Umbilical cord (tissue), 2 donors: ENCODE measurements around the gene NCOA6. TPM values are rescaled to one million over a fixed set of nuclear protein-coding genes. Genes with fewer than 3 reads are reported as not detected.

Source experiments
- DNase-seq: peaks from one replicate; pipeline ENCODE4 v3.0.0-alpha.2; 2015; ENCODE audit warnings: low spot score
- total RNA-seq: library from RNA; depleted of rRNA; stranded (reverse); fragments of >200 nt; gene quantifications from one replicate; pipeline ENCODE4 v1.2.3, GENCODE V29; 2014; ENCODE audit warnings: low replicate concordance; ENCODE audit not compliant: insufficient read depth

The NCOA6 gene
- total RNA-seq, 1 donor from 2014 or later = 10.8 TPM

GRCh38 chr20:34705397-34706301, 119.8 kb downstream of the NCOA6 start:
- DNase-seq = peak; percentile 7

- DNase-seq = no peak
Measured at GRCh38 chr20:34705008-34705396, 120.4 kb downstream of the NCOA6 start.

GRCh38 chr20:34704177-34705007, 121.1 kb downstream of the NCOA6 start, which contains the start of gene TP53INP2:
TSS of gene TP53INP2 (plus strand) at chr20:34704344. CDS start at chr20:34708740, 4,396 bp downstream.
- peak; percentile 84 for DNase-seq

GRCh38 chr20:34703424-34704176, 121.9 kb downstream of the NCOA6 start:
- peak; percentile 34 for DNase-seq

GRCh38 chr20:34703061-34703423, 122.4 kb downstream of the NCOA6 start:
- DNase-seq = no peak

- DNase-seq = no peak
Measured at GRCh38 chr20:34701405-34702085, 123.9 kb downstream of the NCOA6 start.

- no peak for DNase-seq
Measured at GRCh38 chr20:34693414-34693813, 132.0 kb downstream of the NCOA6 start.

GRCh38 chr20:34691838-34692237, 133.6 kb downstream of the NCOA6 start:
- no peak for DNase-seq

- no peak for DNase-seq
Measured at GRCh38 chr20:34689486-34689885, 136.0 kb downstream of the NCOA6 start.

- DNase-seq = no peak
Measured at GRCh38 chr20:34683667-34684066, 141.8 kb downstream of the NCOA6 start.

GRCh38 chr20:34680586-34681175, 144.8 kb downstream of the NCOA6 start:
- DNase-seq = no peak

- DNase-seq = peak; percentile 98
Measured at GRCh38 chr20:34676642-34677373, 148.6 kb downstream of the NCOA6 start, which contains the start of gene PIGU. TSS of gene PIGU (minus strand) at chr20:34677092. CDS start at chr20:34677085, 7 bp downstream.

- no peak for DNase-seq
Measured at GRCh38 chr20:34675993-34676641, 149.3 kb downstream of the NCOA6 start.

GRCh38 chr20:34675561-34675960, 149.9 kb downstream of the NCOA6 start:
- DNase-seq = no peak

GRCh38 chr20:34673412-34673811, 152.0 kb downstream of the NCOA6 start:
- DNase-seq = no peak

GRCh38 chr20:34669094-34669493, 156.4 kb downstream of the NCOA6 start:
- no peak for DNase-seq
